Panc1 (cell line): ENCODE measurements around the gene ZNF554. TPM values are rescaled to one million over a fixed set of nuclear protein-coding genes. Genes with fewer than 3 reads are reported as not detected.

Experiments used
- ATAC-seq: fragments of 200-7000 bp; cut with Tn5 transposase; 2 replicates; pipeline ENCODE4 v1.9.1; 2020; ENCODE audit warnings: mild to moderate bottlenecking, moderate library complexity
- BruUV-seq: library from RNA; stranded (reverse); fragments of 400-500 nt; replicated peaks from 2 replicates; lab custom pipeline; 2021; lab: Mats Ljungman, UMichigan
- CTCF ChIA-PET: fragments of 300-600 bp; sonication (Branson Sonifier 250); formaldehyde crosslinking; loops from one replicate; lab custom pipeline; 2022; ENCODE audit warnings: antibody characterized with exemption; lab: Charles Lee
- POLR2A ChIA-PET: fragments of 300-600 bp; sonication (Branson Sonifier 250); formaldehyde crosslinking; loops from one replicate; lab custom pipeline; 2022; ENCODE audit warnings: antibody characterized with exemption; lab: Charles Lee
- DNase-seq: peaks from one replicate; pipeline ENCODE4 v3.0.0-alpha.2; 2010; ENCODE audit warnings: low read depth, low spot score
- H3K27ac ChIP-seq: 2 replicates; pipeline ENCODE4 v1.5.1; 2011; ENCODE audit warnings: mild to moderate bottlenecking, low read length, inconsistent platforms
- H3K27me3 ChIP-seq: fragments of 200-500 bp; sonication (Bioruptor generic); 2 replicates; pipeline ENCODE4 v1.6.0; 2014; ENCODE audit warnings: low read length, inconsistent platforms; ENCODE audit not compliant: control insufficient read depth, insufficient read depth
- H3K36me3 ChIP-seq: fragments of 200-500 bp; sonication (Bioruptor generic); 2 replicates; pipeline ENCODE4 v1.5.1; 2014; ENCODE audit warnings: inconsistent platforms, mild to moderate bottlenecking, low read length, moderate library complexity; ENCODE audit not compliant: control insufficient read depth, insufficient read depth
- H3K4me1 ChIP-seq: 2 replicates; pipeline ENCODE4 v1.5.1; 2011; ENCODE audit warnings: inconsistent platforms, mild to moderate bottlenecking, low read length, moderate library complexity; ENCODE audit not compliant: control insufficient read depth, insufficient read depth
- H3K4me3 ChIP-seq, 2 experiments: 2 replicates each; pipeline ENCODE4 v1.5.1; 2011 to 2012; ENCODE audit warnings: low read depth in 2 of 2, low read length in 2 of 2, mild to moderate bottlenecking in 2 of 2, inconsistent platforms in 1 of 2, moderate library complexity in 1 of 2
- H3K9me3 ChIP-seq: fragments of 200-500 bp; sonication (Bioruptor generic); 2 replicates; pipeline ENCODE4 v1.5.1; 2014; ENCODE audit warnings: low read depth, mild to moderate bottlenecking, inconsistent platforms, low read length, moderate library complexity; ENCODE audit not compliant: control insufficient read depth, insufficient read depth
- POLR2AphosphoS5 ChIP-seq: IDR thresholded peaks from 2 replicates; pipeline ENCODE4 v1.6.1; 2012; ENCODE audit warnings: mild to moderate bottlenecking, low read depth, low read length, moderate library complexity
- SIN3A ChIP-seq: IDR thresholded peaks from 2 replicates; pipeline ENCODE4 v1.6.1; 2012; ENCODE audit warnings: low read depth, mild to moderate bottlenecking, low read length, moderate library complexity, borderline replicate concordance; ENCODE audit not compliant: insufficient read depth
- TCF7L2 ChIP-seq: IDR thresholded peaks from 2 replicates; pipeline ENCODE4 v1.6.1; 2011; ENCODE audit warnings: mild to moderate bottlenecking, low read depth, low read length, inconsistent platforms
- in situ Hi-C: cut with HindIII; loops from 2 replicates; pipeline ENCODE4 v1.10.0; 2016; ENCODE audit warnings: low sequenced_read_pairs, low pct_unique_long_range_greater_than_20kb
- intact Hi-C: fragments of 100-400 bp; cut with micrococcal nuclease; formaldehyde crosslinking; loops from one replicate; pipeline ENCODE4 v1.10.0; 2022; ENCODE audit not compliant: unreplicated experiment
- total RNA-seq: library from RNA; stranded (reverse); gene quantifications from one replicate; pipeline ENCODE4 v1.2.1, GENCODE V29; 2021; ENCODE audit not compliant: unreplicated experiment
- TF ChIP-seq, protein P1 (sequence below): fragments of 450-650 bp; IDR thresholded peaks from 2 replicates; pipeline ENCODE4 v1.5.1; 2017; ENCODE audit warnings: mild to moderate bottlenecking
- TF ChIP-seq, protein P2 (sequence below), 2 experiments: IDR thresholded peaks; 2 replicates each; pipeline ENCODE4 v1.6.1; 2011 to 2012; ENCODE audit warnings: low read depth in 2 of 2, control low read depth in 1 of 2, low read length in 1 of 2, mild to moderate bottlenecking in 1 of 2, moderate library complexity in 1 of 2; ENCODE audit not compliant: insufficient read depth in 1 of 2

Gene ZNF554
- total RNA-seq, 1 experiment from 2014 or later: 1.5 TPM

DNA sequence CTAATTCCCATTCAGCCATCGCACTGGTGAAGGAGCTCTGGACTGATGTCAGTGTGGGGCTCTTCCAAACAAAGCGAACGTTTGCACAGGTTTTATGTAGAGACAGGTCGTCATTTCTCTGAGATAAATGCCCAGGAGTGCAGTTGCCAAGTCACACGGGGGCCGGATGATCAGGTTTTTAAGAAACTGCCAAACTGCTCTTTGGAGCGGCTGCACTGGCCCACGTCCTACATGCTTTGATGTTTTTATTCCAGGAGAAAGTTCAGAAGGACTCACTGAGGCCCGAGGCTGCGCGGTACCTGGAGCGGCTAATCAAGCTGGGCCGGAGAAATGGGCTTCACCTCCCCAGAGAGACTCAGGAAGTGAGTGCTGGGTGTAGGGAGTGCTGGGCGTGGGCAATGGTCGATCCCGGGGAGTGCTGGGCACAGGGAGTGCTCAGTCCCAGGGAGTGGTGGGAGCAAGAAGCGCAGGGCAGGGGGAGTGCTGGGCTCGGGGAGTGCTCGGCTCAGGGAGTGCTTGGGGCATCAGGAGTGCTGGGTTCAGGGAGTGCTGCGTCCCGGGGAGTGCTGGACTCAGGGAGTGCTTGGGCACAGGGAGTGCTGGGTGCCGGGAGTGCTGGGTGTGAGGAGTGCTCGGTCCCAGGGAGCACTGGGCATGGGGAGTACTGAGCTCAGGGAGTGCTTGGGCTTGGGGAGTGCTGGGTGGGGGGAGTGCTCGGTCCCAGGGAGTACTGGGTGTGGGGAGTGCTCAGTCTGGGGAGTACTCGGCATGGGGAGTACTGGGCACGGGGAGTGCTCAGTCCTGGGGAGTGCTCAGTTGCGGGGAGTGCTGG, 23.6 kb upstream of the ZNF554 start:
- no peak overlapping the region for H3K27ac ChIP-seq
- ATAC-seq (no peak), DNase-seq (no peak)
- intact Hi-C loops: no loop called here
- no peaks in the 10 kb centered on the region for H3K36me3 ChIP-seq
- no peaks in the 10 kb centered on the region for H3K9me3 ChIP-seq
- ChIA-PET POLR2A (no interaction called here), CTCF (no interaction called here)
- in situ Hi-C loops: no loop called here
- no peaks in the 10 kb centered on the region for H3K27me3 ChIP-seq
- no peak for TF ChIP-seq SIN3A
- TF ChIP-seq TCF7L2: no peak
- TF ChIP-seq POLR2AphosphoS5: no peak
- TF ChIP-seq, protein P1, sequence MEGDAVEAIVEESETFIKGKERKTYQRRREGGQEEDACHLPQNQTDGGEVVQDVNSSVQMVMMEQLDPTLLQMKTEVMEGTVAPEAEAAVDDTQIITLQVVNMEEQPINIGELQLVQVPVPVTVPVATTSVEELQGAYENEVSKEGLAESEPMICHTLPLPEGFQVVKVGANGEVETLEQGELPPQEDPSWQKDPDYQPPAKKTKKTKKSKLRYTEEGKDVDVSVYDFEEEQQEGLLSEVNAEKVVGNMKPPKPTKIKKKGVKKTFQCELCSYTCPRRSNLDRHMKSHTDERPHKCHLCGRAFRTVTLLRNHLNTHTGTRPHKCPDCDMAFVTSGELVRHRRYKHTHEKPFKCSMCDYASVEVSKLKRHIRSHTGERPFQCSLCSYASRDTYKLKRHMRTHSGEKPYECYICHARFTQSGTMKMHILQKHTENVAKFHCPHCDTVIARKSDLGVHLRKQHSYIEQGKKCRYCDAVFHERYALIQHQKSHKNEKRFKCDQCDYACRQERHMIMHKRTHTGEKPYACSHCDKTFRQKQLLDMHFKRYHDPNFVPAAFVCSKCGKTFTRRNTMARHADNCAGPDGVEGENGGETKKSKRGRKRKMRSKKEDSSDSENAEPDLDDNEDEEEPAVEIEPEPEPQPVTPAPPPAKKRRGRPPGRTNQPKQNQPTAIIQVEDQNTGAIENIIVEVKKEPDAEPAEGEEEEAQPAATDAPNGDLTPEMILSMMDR: no peak
- TF ChIP-seq, protein P2, sequence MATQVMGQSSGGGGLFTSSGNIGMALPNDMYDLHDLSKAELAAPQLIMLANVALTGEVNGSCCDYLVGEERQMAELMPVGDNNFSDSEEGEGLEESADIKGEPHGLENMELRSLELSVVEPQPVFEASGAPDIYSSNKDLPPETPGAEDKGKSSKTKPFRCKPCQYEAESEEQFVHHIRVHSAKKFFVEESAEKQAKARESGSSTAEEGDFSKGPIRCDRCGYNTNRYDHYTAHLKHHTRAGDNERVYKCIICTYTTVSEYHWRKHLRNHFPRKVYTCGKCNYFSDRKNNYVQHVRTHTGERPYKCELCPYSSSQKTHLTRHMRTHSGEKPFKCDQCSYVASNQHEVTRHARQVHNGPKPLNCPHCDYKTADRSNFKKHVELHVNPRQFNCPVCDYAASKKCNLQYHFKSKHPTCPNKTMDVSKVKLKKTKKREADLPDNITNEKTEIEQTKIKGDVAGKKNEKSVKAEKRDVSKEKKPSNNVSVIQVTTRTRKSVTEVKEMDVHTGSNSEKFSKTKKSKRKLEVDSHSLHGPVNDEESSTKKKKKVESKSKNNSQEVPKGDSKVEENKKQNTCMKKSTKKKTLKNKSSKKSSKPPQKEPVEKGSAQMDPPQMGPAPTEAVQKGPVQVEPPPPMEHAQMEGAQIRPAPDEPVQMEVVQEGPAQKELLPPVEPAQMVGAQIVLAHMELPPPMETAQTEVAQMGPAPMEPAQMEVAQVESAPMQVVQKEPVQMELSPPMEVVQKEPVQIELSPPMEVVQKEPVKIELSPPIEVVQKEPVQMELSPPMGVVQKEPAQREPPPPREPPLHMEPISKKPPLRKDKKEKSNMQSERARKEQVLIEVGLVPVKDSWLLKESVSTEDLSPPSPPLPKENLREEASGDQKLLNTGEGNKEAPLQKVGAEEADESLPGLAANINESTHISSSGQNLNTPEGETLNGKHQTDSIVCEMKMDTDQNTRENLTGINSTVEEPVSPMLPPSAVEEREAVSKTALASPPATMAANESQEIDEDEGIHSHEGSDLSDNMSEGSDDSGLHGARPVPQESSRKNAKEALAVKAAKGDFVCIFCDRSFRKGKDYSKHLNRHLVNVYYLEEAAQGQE (IDR thresholded peaks at IDR 0.05; ENCODE audit: insufficient read depth in 1 of 2, low read depth in 2 of 2, low read length in 1 of 2): no peak
- H3K4me3 ChIP-seq: no peak overlapping the region
- no peaks in the 10 kb centered on the region for H3K4me1 ChIP-seq
- BruUV-seq: no TSS peak

DNA sequence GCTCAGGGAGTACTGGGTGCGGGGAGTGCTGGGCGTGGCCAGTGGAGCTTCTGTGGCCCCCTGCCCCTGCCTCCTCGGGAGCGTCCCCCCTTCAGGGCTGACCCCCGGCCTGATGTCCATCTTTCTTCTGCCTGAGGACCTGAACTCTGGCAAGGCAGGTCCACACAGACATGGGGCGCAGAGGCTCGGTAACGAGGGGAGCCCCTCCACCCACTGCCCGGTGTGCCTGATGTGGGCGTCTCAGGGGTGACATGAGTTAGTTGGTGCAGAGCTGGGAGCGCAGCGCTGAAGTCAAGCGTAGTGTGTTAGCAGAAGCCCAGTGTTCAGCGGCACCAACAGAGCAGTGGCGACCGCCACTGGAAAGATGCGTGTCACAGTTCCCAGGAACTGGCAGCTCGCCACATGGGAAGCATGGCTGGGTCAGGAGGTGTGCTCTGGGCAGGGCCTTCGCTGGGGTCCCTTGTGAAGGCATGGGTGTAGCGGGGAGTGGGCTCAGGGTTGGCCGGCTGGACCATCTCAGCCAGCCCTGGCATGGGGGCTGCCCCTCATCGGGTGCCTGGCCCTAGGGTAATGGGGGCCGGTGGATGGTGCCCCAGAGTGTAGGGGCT, 22.9 kb upstream of the ZNF554 start:
- CTCF ChIA-PET: no interaction called here
- H3K4me3 ChIP-seq: no peak overlapping the region
- H3K36me3 ChIP-seq: no peaks in the 10 kb centered on the region
- H3K27ac ChIP-seq: no peak overlapping the region
- BruUV-seq: no TSS peak
- no peak for ATAC-seq
- in situ Hi-C loops (no loop called here), intact Hi-C loops (no loop called here)
- no peaks in the 10 kb centered on the region for H3K27me3 ChIP-seq
- H3K9me3 ChIP-seq: no peaks in the 10 kb centered on the region
- no peak for DNase-seq
- H3K4me1 ChIP-seq: no peaks in the 10 kb centered on the region
- TF ChIP-seq SIN3A (no peak), TCF7L2 (no peak), POLR2AphosphoS5 (no peak)
- TF ChIP-seq, protein P1: no peak
- TF ChIP-seq, protein P2 (IDR thresholded peaks at IDR 0.05; ENCODE audit: insufficient read depth in 1 of 2, low read depth in 2 of 2, low read length in 1 of 2): no peak
- POLR2A ChIA-PET: no interaction called here
